Memory B cell (primary cell): Measurements from ENCODE around the gene NPIPA8.
"Not testable (repeated sequence)": the region's sequence is repeated elsewhere in the genome, so short reads cannot be mapped to it uniquely, and the experiment has no call there.

Experiments
- ATAC-seq: fragments of 150-1000 bp; cut with Tn5 transposase; 2 replicates; pipeline ENCODE4 v1.10.0; 2021; ENCODE audit warnings: low read depth, mild to moderate bottlenecking, moderate library complexity
- DNase-seq, 2 donors: peaks; one replicate each; pipeline ENCODE4 v3.0.0; 2022; ENCODE audit warnings: low spot score in 2 of 2
- H3K27ac Mint-ChIP-seq: one replicate; pipeline ENCODE4 v1.8.0; 2022; ENCODE audit warnings: mild to moderate bottlenecking, moderate library complexity, mixed read lengths
- H3K27me3 Mint-ChIP-seq: one replicate; pipeline ENCODE4 v1.8.0; 2022; ENCODE audit warnings: mixed read lengths
- H3K36me3 Mint-ChIP-seq: one replicate; pipeline ENCODE4 v1.8.0; 2022; ENCODE audit warnings: mild to moderate bottlenecking, mixed read lengths
- H3K4me1 Mint-ChIP-seq: one replicate; pipeline ENCODE4 v1.8.0; 2022; ENCODE audit warnings: mixed read lengths
- H3K4me3 Mint-ChIP-seq: one replicate; pipeline ENCODE4 v1.8.0; 2022; ENCODE audit warnings: mild to moderate bottlenecking, moderate library complexity, mixed read lengths
- H3K9me3 Mint-ChIP-seq: one replicate; pipeline ENCODE4 v1.8.0; 2022; ENCODE audit warnings: mixed read lengths

NPIPA8 gene

DNA sequence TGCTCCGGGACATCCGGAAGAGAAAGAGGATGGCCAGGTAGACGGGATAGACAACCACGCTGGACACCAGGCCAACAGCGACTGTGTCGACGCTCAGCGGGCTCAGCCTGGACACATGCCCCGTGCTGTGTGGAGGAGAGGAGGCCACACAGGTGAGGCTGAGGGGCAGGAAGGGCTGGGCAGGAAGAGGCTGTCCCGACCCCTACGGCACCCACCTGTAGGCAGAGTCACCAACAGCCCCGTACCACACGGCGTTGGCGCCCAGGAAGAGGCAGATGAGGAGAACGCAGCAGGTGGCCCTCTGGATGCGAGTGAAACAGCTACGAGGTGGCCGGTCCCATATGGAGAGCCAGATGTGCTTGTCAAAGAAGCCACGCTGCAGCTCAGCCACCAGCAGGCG is at the start of gene NPIPA8:
Gene NPIPA8 (minus strand): TSS at position 101 of the 400 bp plus-strand sequence. CDS start 4,074 bp downstream, outside the sequence.
- not testable (repeated sequence) for H3K9me3 Mint-ChIP-seq, DNase-seq, ATAC-seq, H3K27ac Mint-ChIP-seq, H3K4me1 Mint-ChIP-seq, H3K36me3 Mint-ChIP-seq, H3K4me3 Mint-ChIP-seq, H3K27me3 Mint-ChIP-seq

DNA sequence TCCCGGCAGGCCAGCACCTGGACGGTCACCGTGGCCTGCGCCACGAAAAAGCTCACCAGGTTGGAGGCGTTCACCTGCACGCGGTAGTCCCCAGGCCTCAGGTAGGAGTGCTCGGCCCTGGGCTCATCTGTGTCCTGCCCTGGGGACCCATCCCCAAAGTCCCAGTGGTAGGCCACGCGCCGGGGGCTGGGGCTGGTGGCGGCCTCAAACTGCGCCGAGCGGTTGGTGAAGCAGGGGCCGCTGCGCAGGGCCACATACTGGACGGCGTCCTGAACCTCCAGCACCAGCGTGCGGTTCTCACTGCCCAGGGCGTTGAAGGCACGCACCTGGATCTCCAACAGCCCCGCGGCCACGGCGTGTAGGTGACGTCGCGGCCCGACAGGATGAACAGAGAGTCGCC is 48.7 kb upstream of the NPIPA8 start:
- not testable (repeated sequence) for H3K9me3 Mint-ChIP-seq, H3K27ac Mint-ChIP-seq, ATAC-seq, H3K4me1 Mint-ChIP-seq, H3K27me3 Mint-ChIP-seq, H3K36me3 Mint-ChIP-seq, DNase-seq, H3K4me3 Mint-ChIP-seq

DNA sequence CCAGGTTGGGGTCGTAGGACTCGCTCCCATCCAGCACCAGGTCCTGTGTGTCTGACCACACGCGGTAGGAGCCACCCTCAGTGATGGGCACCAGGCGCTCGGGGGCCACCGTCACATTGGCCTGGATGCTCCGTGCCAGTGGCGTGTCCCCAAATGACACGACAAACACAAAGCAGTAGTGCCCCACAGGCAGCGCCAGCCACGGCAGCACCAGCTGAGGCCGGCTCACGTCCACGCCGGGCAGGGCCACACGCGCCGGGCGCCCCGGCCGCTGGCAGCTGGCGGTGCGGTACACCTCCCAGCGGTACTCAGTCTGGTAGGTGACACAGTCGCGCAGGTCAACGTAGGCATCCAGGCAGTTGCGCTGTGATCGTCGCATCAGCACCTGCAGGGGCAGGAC is 48.3 kb upstream of the NPIPA8 start:
- H3K27me3 Mint-ChIP-seq, H3K36me3 Mint-ChIP-seq, H3K9me3 Mint-ChIP-seq, H3K4me3 Mint-ChIP-seq, H3K4me1 Mint-ChIP-seq, ATAC-seq, DNase-seq, H3K27ac Mint-ChIP-seq: not testable (repeated sequence)

DNA sequence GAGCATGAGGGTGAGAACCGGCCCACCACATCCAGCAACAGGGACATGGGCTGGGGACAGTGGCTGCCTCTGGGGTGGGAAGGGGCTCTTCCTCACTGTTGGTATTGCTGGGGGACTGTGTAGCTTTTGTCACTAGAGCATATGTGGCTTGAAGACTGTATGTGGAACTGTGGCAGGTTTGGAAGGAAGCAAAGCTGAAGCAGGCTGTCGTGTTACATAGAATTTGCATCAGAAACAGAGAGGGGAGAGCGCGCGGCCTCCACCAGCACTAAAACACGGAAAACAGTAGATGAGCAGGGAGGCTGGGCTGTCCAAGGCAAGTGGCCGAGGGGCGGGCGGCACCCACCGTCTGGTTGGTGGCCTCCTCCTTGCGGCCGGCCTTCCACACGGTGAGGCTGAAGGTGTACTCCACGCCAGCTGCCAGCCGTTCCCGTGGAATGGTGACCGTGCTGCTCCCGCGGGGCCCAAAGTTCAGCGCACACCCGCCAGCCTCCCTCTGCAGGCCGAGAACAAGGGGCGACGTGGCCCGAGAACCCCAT is 47.6 kb upstream of the NPIPA8 start:
- not testable (repeated sequence) for H3K27ac Mint-ChIP-seq, H3K36me3 Mint-ChIP-seq, H3K27me3 Mint-ChIP-seq, DNase-seq, H3K9me3 Mint-ChIP-seq, H3K4me1 Mint-ChIP-seq, ATAC-seq, H3K4me3 Mint-ChIP-seq

DNA sequence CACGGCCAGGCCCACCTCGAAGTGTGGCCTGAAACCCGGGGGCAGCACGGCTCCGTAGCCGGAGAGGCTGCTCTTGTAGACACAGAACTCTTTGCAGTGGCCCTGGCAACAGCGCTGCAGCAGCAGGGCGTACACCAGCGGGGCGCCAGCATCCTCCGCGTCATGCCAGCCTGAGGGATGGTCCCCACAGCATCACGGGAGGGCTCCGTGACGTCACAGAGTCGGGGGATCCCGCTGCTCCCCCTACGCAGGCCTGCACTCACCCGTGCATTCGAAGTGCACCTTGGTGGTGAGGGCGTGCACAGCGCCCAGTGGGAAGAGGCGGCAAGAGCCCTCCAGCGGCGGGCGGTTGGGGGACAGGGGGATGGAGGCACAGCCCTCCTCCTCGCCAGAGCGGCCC is 46.2 kb upstream of the NPIPA8 start:
- H3K4me3 Mint-ChIP-seq, H3K36me3 Mint-ChIP-seq, ATAC-seq, H3K27me3 Mint-ChIP-seq, H3K4me1 Mint-ChIP-seq, DNase-seq, H3K9me3 Mint-ChIP-seq, H3K27ac Mint-ChIP-seq: not testable (repeated sequence)

DNA sequence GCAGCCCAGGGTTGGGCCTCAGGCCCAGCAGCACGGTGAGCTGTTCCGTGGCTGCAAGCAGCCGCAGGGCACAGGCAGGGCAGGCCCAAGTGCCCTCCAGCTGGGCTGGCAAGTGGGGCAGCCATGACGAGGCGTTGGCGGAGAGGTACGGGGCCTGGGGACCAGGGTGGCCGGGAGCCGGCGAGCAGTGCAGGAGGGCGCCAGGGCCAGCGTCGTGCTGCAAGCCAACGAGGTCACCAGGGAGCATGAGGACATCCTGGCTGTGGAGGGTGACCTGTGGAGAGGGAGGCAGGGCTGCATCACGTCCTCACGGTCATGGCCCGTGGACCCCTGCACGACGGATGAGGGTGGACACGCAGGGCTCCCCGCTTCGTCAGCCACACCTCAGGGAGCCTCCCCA is 11.2 kb upstream of the NPIPA8 start:
- H3K27ac Mint-ChIP-seq, DNase-seq, H3K4me1 Mint-ChIP-seq, H3K27me3 Mint-ChIP-seq, H3K36me3 Mint-ChIP-seq, H3K9me3 Mint-ChIP-seq, H3K4me3 Mint-ChIP-seq, ATAC-seq: not testable (repeated sequence)

DNA sequence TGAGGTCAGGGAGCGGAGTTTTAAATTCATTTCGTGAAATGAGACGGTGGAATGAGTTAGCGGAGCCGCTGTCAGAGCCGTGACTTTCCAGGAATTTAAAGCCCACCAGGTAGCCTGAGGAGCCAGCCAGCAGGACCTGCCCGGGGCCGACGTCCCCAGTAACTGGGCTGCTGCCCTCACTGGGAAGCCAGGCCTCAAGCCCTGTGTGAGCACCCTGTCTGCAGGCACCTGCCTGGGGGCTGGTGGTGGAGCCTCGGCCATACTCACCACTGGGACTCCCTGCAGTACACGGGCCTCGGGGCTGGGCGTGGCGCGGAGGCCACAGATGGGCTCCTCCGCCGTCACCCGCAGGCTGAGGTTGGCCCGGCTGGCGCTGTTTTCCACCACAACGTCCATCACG is 10.5 kb upstream of the NPIPA8 start:
- H3K4me3 Mint-ChIP-seq, H3K4me1 Mint-ChIP-seq, H3K27ac Mint-ChIP-seq, H3K27me3 Mint-ChIP-seq, DNase-seq, H3K36me3 Mint-ChIP-seq, ATAC-seq, H3K9me3 Mint-ChIP-seq: not testable (repeated sequence)

DNA sequence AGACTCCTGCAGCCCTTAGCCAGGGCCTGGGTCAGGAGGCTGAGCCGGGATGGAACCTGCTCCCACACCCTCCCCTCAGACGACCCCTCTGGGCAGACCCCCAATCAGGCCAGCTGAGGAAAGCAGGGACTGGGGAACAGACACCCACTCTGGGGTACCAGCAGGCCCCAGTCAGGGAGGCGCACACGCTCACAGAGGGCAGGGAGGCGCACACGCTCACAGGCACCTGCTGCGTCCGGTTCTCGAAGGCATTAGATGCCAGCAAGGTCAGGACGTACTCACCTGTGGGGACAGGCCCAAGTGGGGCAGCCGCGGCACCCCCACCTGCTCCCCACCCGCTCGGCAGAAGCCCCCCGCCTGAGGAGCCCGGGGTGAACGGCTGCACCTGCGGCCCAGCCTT is 8.1 kb upstream of the NPIPA8 start:
- H3K4me1 Mint-ChIP-seq, DNase-seq, H3K27me3 Mint-ChIP-seq, H3K9me3 Mint-ChIP-seq, H3K4me3 Mint-ChIP-seq, H3K27ac Mint-ChIP-seq, ATAC-seq, H3K36me3 Mint-ChIP-seq: not testable (repeated sequence)

DNA sequence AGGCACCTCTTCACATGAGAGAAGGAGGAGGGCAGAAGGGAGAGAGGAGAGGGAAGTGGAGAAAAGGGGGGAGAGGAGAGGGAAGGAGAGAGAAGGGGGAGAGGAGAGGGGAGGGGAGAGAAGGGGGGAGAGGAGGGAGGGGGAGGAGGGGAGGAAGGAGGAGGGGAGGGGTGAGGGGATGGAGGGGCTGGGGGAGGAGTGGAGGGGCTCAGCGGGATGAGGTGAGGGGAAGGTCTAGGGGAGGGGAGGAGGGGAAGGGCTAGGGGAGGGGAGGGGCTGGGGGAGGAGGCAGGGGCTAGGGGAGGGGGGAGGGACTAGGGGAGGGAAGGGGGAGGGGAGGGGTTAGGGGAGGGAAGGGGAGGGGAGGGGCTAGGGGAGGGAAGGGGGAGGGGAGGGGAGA is 5.5 kb upstream of the NPIPA8 start:
- H3K4me3 Mint-ChIP-seq, H3K27ac Mint-ChIP-seq: not testable (repeated sequence)

DNA sequence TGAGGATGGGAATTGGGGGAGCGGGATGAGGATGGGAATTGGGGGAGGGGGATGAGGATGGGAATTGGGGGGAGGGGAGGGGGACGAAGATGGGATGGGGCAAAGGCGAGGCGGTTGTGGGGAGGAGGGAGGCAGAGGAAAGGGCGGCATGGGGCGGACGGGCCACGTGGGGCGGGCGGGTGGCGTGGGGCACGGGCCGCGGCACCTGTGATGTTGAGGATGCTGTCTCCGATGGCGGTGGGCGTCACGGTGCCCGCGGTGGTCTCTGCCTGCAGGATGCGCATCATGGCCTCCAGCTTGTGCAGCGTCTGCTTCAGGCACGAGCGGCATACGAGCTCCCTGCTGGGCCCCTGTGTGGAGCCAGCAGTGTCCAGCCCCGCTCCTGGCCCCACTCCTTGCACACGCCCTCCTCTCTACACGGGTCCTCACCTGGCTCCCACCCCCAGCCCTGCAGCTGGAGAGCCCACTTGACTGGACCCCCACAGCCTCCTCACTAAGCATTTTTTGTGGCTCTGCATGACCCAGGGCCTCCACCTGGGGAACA is 5.0 kb upstream of the NPIPA8 start:
- not testable (repeated sequence) for DNase-seq, ATAC-seq, H3K4me1 Mint-ChIP-seq, H3K27me3 Mint-ChIP-seq, H3K27ac Mint-ChIP-seq, H3K36me3 Mint-ChIP-seq, H3K4me3 Mint-ChIP-seq, H3K9me3 Mint-ChIP-seq

More for the DNA sequence above, 5.5 kb upstream of the NPIPA8 start:
- not testable (repeated sequence) for ATAC-seq, DNase-seq, H3K4me1 Mint-ChIP-seq, H3K9me3 Mint-ChIP-seq, H3K27me3 Mint-ChIP-seq, H3K36me3 Mint-ChIP-seq

DNA sequence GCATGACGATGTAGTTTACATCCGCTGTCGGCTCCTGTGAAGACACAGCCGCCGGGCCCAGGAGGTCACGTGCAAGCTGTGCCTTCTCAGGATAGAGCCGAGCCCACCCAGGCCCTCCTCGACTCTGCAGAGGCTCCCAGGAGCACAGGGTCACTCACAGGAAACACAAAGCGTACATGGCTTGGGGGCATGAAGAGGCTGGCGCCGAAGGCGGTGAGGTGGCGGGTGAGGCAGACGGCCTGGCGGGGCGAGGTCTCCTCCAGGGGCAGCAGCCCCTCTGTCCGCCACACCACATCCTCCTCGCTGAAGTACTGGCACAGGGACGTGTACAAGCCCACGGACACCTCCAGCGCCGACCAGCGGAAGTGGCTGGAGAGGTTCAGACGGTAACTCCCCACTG is 2.7 kb upstream of the NPIPA8 start:
- H3K27ac Mint-ChIP-seq, H3K4me3 Mint-ChIP-seq, ATAC-seq, H3K9me3 Mint-ChIP-seq, H3K36me3 Mint-ChIP-seq, H3K4me1 Mint-ChIP-seq, DNase-seq, H3K27me3 Mint-ChIP-seq: not testable (repeated sequence)

DNA sequence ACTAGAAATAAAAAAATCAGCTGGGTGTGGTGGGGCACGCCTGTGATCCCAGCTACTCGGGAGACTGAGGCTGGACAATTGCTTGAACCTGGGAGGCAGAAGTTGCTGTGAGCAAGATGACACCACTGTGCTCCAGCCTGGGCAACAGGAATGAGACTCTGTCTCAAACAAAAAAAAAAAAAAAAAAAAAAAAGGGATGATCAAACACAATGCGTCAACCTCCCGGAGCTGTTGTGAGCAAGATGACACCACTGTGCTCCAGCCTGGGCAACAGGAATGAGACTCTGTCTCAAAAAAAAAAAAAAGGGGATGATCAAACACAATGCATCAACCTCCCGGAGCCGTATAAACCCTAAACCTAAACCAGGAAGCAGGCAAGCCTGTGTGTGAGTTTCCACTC is 24.7 kb downstream of the NPIPA8 start:
- H3K4me3 Mint-ChIP-seq, DNase-seq, H3K27ac Mint-ChIP-seq, H3K36me3 Mint-ChIP-seq, H3K4me1 Mint-ChIP-seq, ATAC-seq, H3K27me3 Mint-ChIP-seq, H3K9me3 Mint-ChIP-seq: not testable (repeated sequence)

DNA sequence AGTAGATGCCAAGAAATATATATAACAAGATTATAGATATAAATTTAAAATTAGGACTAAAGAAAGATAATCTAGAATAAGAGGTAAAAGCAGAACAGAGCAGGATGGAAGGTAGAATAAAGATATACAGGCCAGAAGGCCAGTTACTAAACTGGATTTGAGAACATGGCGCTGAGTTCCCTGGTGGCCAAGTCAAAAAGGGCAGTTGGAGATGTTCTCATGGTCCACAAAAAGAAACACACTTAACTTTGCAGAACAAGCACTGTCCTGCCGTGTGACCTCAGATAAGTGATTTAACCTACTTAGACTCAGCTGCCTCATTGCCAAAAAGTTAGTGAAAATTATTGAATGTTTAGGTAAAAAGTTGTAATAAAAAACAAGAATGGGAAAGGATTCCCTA is 27.4 kb downstream of the NPIPA8 start:
- not testable (repeated sequence) for H3K36me3 Mint-ChIP-seq, H3K9me3 Mint-ChIP-seq, H3K4me1 Mint-ChIP-seq, H3K4me3 Mint-ChIP-seq, H3K27me3 Mint-ChIP-seq, DNase-seq, H3K27ac Mint-ChIP-seq, ATAC-seq

DNA sequence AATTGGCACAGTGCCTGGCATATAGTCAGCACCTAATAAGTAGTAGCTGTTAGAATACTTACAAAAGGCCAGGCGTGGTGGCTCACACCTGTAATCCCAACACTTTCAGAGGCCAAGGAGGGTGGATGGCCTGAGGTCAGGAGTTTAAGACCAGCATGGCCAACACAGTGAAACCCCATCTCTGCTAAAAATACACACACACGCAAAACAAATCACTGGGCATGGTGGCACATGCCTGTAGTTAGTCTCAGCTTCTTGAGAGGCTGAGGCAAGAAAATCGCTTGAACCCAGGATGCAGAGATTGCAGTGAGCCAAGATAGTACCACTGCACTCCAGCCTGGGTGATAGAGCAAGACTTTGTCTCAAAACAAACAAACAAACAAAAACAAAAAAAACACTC is 29.3 kb downstream of the NPIPA8 start:
- not testable (repeated sequence) for H3K9me3 Mint-ChIP-seq, H3K27me3 Mint-ChIP-seq, H3K4me3 Mint-ChIP-seq, H3K36me3 Mint-ChIP-seq, H3K27ac Mint-ChIP-seq, ATAC-seq, DNase-seq, H3K4me1 Mint-ChIP-seq

DNA sequence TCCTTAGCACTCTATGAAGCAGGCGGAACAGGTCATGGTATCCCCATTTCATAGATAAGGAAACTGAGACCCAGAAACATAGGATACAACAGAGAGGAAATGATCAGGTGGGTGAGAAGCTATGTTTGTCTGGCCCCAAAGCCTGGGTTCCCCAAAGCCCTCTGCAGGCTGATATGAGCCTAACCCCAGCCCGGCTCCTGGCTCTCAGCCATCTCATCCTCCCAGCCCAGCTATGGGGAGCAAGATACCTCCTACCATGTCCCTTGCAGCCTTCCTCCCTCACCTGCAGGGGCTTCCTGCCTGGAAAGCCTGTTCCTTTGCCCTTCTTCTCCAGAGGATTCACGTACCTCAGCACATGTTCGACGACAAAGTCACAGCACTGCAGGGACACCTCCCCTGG is 30.5 kb downstream of the NPIPA8 start:
- H3K4me1 Mint-ChIP-seq, ATAC-seq, H3K27me3 Mint-ChIP-seq, DNase-seq, H3K9me3 Mint-ChIP-seq, H3K36me3 Mint-ChIP-seq, H3K27ac Mint-ChIP-seq, H3K4me3 Mint-ChIP-seq: not testable (repeated sequence)
